ENCODE data around the gene PPIA.

DNA sequence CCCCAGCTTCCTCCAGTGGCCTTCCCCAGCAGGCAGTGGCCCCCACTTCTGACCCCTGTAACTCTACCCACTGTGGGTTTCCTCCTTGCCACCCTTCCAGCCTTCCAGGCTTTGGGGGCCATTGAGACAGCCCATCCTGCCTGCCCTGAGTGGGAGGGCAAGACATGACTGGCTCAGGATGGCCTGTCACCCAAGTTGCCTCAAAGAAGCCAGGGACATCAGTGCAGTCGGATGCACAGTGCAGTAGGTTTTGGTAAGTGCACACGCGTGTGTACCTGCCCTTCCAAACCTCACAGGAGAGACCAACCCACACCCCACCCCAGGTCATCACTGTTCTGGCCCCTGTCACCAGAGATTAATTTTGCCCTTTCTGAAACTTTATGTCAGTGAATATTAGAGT is 25.1 kb upstream of the PPIA start:
- TF ChIP-seq, protein P1, sequence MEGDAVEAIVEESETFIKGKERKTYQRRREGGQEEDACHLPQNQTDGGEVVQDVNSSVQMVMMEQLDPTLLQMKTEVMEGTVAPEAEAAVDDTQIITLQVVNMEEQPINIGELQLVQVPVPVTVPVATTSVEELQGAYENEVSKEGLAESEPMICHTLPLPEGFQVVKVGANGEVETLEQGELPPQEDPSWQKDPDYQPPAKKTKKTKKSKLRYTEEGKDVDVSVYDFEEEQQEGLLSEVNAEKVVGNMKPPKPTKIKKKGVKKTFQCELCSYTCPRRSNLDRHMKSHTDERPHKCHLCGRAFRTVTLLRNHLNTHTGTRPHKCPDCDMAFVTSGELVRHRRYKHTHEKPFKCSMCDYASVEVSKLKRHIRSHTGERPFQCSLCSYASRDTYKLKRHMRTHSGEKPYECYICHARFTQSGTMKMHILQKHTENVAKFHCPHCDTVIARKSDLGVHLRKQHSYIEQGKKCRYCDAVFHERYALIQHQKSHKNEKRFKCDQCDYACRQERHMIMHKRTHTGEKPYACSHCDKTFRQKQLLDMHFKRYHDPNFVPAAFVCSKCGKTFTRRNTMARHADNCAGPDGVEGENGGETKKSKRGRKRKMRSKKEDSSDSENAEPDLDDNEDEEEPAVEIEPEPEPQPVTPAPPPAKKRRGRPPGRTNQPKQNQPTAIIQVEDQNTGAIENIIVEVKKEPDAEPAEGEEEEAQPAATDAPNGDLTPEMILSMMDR (conservative IDR thresholded peaks at IDR 0.05), result no peak
- no peak for TF ChIP-seq EZH2 (IDR thresholded peaks at IDR 0.05; ENCODE audit: low read depth)

All from PC-9 (cell line).